Measurements from ENCODE around the gene ADIPOQ. TPM values are rescaled to one million over a fixed set of nuclear protein-coding genes. Genes with fewer than 3 reads are reported as not detected.

Gene ADIPOQ
- total and polyA plus RNA-seq, 4 donors = 0.02 TPM; not detected in 3

GRCh38 chr3:186843039-186843432, 526 bp downstream of the ADIPOQ start:
- H3K9ac ChIP-seq (ENCODE audit: low read depth in 1 of 2, low read length in 2 of 2) = no peak overlapping the region
- H3K9me3 ChIP-seq (ENCODE audit: control insufficient read depth in 4 of 4, low read length in 3 of 4) = no peaks in the 10 kb centered on the region
- TF ChIP-seq YY1 (IDR thresholded peaks at IDR 0.05) (no peak), REST (IDR thresholded peaks at IDR 0.05) (no peak), MAX (IDR thresholded peaks at IDR 0.05) (no peak)
- H3K4me3 ChIP-seq (ENCODE audit: low read depth in 1 of 3, low read length in 3 of 3) = no peak overlapping the region
- no peaks in the 10 kb centered on the region for H3K36me3 ChIP-seq (ENCODE audit: control insufficient read depth in 4 of 4, insufficient read depth in 3 of 4, low read depth in 1 of 4, low read length in 3 of 4)
- H3K27ac ChIP-seq (ENCODE audit: low read depth in 1 of 2, low read length in 2 of 2) = no peak overlapping the region
- WGBS = 88% methylated on average over 3 of the region's 3 CpGs
- no peaks in the 10 kb centered on the region for H3K27me3 ChIP-seq (ENCODE audit: control insufficient read depth in 4 of 4, insufficient read depth in 4 of 4, low read length in 3 of 4)
- no peaks in the 10 kb centered on the region for H3K4me1 ChIP-seq (ENCODE audit: control insufficient read depth in 4 of 4, insufficient read depth in 4 of 4, low read length in 3 of 4)
- DNase-seq (ENCODE audit: low spot score) = no peak

- WGBS = 86% methylated on average over 11 of the region's 11 CpGs
- H3K27ac ChIP-seq (ENCODE audit: low read depth in 1 of 2, low read length in 2 of 2) = no peak overlapping the region
- TF ChIP-seq JUND (IDR thresholded peaks at IDR 0.05) (no peak), SP1 (IDR thresholded peaks at IDR 0.05) (no peak), ATF3 (IDR thresholded peaks at IDR 0.05) (no peak), FOXA1 (IDR thresholded peaks at IDR 0.05) (no peak), MAX (IDR thresholded peaks at IDR 0.05) (no peak), FOXA2 (IDR thresholded peaks at IDR 0.05) (no peak), HNF4G (IDR thresholded peaks at IDR 0.05) (no peak), HNF4A (conservative IDR thresholded peaks at IDR 0.05) (no peak), CTCF (IDR thresholded peaks at IDR 0.05; ENCODE audit: low read depth, low read length, missing input control) (no peak), NR2F2 (IDR thresholded peaks at IDR 0.05) (no peak), RXRA (IDR thresholded peaks at IDR 0.05) (no peak)
- H3K4me3 ChIP-seq (ENCODE audit: low read depth in 1 of 3, low read length in 3 of 3) = no peak overlapping the region
- H3K9ac ChIP-seq (ENCODE audit: low read depth in 1 of 2, low read length in 2 of 2) = no peak overlapping the region
- DNase-seq (ENCODE audit: low spot score) = no peak
- no peaks in the 10 kb centered on the region for H3K36me3 ChIP-seq (ENCODE audit: control insufficient read depth in 4 of 4, insufficient read depth in 3 of 4, low read depth in 1 of 4, low read length in 3 of 4)
- H3K9me3 ChIP-seq (ENCODE audit: control insufficient read depth in 4 of 4, low read length in 3 of 4) = no peaks in the 10 kb centered on the region
- H3K27me3 ChIP-seq (ENCODE audit: control insufficient read depth in 4 of 4, insufficient read depth in 4 of 4, low read length in 3 of 4) = no peaks in the 10 kb centered on the region
- H3K4me1 ChIP-seq (ENCODE audit: control insufficient read depth in 4 of 4, insufficient read depth in 4 of 4, low read length in 3 of 4) = no peaks in the 10 kb centered on the region
Observed at GRCh38 chr3:186844908-186845307, 2.4 kb downstream of the ADIPOQ start.

GRCh38 chr3:186845756-186846155, 3.2 kb downstream of the ADIPOQ start:
- Histone ChIP-seq H3K9me3 (ENCODE audit: control insufficient read depth in 4 of 4, low read length in 3 of 4) (no peaks in the 10 kb centered on the region), H3K36me3 (ENCODE audit: control insufficient read depth in 4 of 4, insufficient read depth in 3 of 4, low read depth in 1 of 4, low read length in 3 of 4) (no peaks in the 10 kb centered on the region), H3K4me1 (ENCODE audit: control insufficient read depth in 4 of 4, insufficient read depth in 4 of 4, low read length in 3 of 4) (no peaks in the 10 kb centered on the region), H3K27me3 (ENCODE audit: control insufficient read depth in 4 of 4, insufficient read depth in 4 of 4, low read length in 3 of 4) (no peaks in the 10 kb centered on the region), H3K9ac (ENCODE audit: low read depth in 1 of 2, low read length in 2 of 2) (no peak overlapping the region), H3K4me3 (ENCODE audit: low read depth in 1 of 3, low read length in 3 of 3) (no peak overlapping the region), H3K27ac (ENCODE audit: low read depth in 1 of 2, low read length in 2 of 2) (no peak overlapping the region)
- no peak for DNase-seq (ENCODE audit: low spot score)
- 76% methylated on average over 10 of the region's 10 CpGs for WGBS
- TF ChIP-seq RXRA (IDR thresholded peaks at IDR 0.05) = no peak
- no peak for TF ChIP-seq EGR1 (IDR thresholded peaks at IDR 0.05; ENCODE audit: low read depth in 2 of 2)
- TF ChIP-seq SP1 (IDR thresholded peaks at IDR 0.05) = no peak
- TF ChIP-seq GABPA (IDR thresholded peaks at IDR 0.05 in 1 of 2, conservative IDR thresholded peaks at IDR 0.05 in 1 of 2) = no peak
- TF ChIP-seq JUND (IDR thresholded peaks at IDR 0.05) = no peak
- TF ChIP-seq HNF4A (conservative IDR thresholded peaks at IDR 0.05) = no peak
- TF ChIP-seq HNF4G (IDR thresholded peaks at IDR 0.05) = no peak
- TF ChIP-seq REST (IDR thresholded peaks at IDR 0.05) = no peak
- no peak for TF ChIP-seq RAD21 (IDR thresholded peaks at IDR 0.05)
- no peak for TF ChIP-seq ATF3 (IDR thresholded peaks at IDR 0.05)
- TF ChIP-seq TAF1 (conservative IDR thresholded peaks at IDR 0.05) = no peak

All from liver (tissue), 9 donors.